ENCODE measurements around the gene RAMP3. TPM values are rescaled to one million over a fixed set of nuclear protein-coding genes. Genes with fewer than 3 reads are reported as not detected.

RAMP3 gene
- total RNA-seq, 1 donor from 2014 or later, result 183 TPM

DNA sequence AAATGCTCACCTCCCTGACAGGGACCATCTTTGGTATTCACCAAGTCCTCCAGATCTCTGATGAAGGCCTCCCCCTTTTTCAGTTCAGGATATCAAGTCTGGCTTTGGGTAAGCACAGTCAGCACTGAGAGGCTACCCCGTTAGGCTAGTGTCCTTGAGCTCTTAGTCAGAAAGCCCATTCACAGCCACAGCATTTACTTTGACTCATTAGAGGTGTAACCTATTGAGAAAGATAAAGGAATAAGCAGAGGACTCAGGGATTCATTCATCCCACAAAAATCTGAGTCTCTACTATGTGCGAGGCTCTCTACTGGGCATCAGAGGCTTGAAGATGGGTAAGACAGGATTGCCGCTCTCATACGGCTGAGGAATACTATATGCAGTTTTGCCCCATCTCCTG, 14.0 kb upstream of the RAMP3 start:
- TF ChIP-seq, protein P1, sequence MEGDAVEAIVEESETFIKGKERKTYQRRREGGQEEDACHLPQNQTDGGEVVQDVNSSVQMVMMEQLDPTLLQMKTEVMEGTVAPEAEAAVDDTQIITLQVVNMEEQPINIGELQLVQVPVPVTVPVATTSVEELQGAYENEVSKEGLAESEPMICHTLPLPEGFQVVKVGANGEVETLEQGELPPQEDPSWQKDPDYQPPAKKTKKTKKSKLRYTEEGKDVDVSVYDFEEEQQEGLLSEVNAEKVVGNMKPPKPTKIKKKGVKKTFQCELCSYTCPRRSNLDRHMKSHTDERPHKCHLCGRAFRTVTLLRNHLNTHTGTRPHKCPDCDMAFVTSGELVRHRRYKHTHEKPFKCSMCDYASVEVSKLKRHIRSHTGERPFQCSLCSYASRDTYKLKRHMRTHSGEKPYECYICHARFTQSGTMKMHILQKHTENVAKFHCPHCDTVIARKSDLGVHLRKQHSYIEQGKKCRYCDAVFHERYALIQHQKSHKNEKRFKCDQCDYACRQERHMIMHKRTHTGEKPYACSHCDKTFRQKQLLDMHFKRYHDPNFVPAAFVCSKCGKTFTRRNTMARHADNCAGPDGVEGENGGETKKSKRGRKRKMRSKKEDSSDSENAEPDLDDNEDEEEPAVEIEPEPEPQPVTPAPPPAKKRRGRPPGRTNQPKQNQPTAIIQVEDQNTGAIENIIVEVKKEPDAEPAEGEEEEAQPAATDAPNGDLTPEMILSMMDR (IDR thresholded peaks at IDR 0.05), result no peak
- Histone ChIP-seq H3K4me3 (no peak overlapping the region), H3K9me3 (no peaks in the 10 kb centered on the region), H3K36me3 (no peaks in the 10 kb centered on the region), H3K4me1 (no peaks in the 10 kb centered on the region), H3K27ac (no peak overlapping the region), H3K27me3 (ENCODE audit: low read depth) (peaks cover 12% of the 10 kb centered on the region)
- no peak for DNase-seq
- no peak for ATAC-seq
- intact Hi-C loops (cut with DNase I), result no loop called here

DNA sequence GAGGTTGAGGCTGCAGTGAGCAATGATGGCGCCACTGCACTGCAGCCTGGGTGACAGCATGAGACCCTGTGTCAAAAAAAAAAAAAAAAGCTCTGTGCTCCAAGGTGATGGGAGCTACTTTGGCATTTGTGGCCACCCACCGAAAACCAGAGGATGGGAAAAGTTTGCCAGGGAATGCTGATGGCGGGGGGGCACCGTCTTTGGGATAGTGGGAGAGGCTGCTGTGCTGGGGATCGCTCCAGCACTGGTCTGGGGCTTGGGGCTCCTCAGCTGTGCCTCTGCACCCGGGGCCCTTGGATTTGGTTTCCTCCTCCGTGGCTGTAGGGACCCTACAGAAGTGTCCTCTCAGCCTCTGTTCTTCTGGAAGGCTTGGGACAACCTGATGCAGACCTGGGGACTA, 11.7 kb upstream of the RAMP3 start:
- Histone ChIP-seq H3K4me3 (no peak overlapping the region), H3K36me3 (no peaks in the 10 kb centered on the region), H3K27me3 (ENCODE audit: low read depth) (peaks cover 18% of the 10 kb centered on the region), H3K4me1 (no peaks in the 10 kb centered on the region), H3K27ac (no peak overlapping the region), H3K9me3 (no peaks in the 10 kb centered on the region)
- TF ChIP-seq, protein P1 (IDR thresholded peaks at IDR 0.05), result no peak
- DNase-seq (no peak), ATAC-seq (no peak)
- intact Hi-C loops (cut with DNase I), result no loop called here

- Histone ChIP-seq H3K36me3 (no peaks in the 10 kb centered on the region), H3K4me1 (no peaks in the 10 kb centered on the region), H3K27ac (no peak overlapping the region), H3K27me3 (ENCODE audit: low read depth) (peaks cover 18% of the 10 kb centered on the region), H3K9me3 (no peaks in the 10 kb centered on the region), H3K4me3 (no peak overlapping the region)
- DNase-seq (no peak), ATAC-seq (no peak)
- intact Hi-C loops (cut with DNase I), result no loop called here
- TF ChIP-seq, protein P1 (IDR thresholded peaks at IDR 0.05), result no peak
Measured at GRCh38 chr7:45146531-45147379, 10.8 kb upstream of the RAMP3 start.

GRCh38 chr7:45147858-45148652, 9.5 kb upstream of the RAMP3 start:
- ATAC-seq (no peak), DNase-seq (no peak)
- H3K27ac ChIP-seq, result no peak overlapping the region
- H3K4me3 ChIP-seq, result no peak overlapping the region
- TF ChIP-seq, protein P1 (IDR thresholded peaks at IDR 0.05), result no peak
- H3K4me1 ChIP-seq, result no peaks in the 10 kb centered on the region
- peaks cover 18% of the 10 kb centered on the region for H3K27me3 ChIP-seq (ENCODE audit: low read depth)
- H3K9me3 ChIP-seq, result no peaks in the 10 kb centered on the region
- intact Hi-C loops (cut with DNase I), result no loop called here
- H3K36me3 ChIP-seq, result no peaks in the 10 kb centered on the region

GRCh38 chr7:45148653-45148973, 9.0 kb upstream of the RAMP3 start:
- H3K36me3 ChIP-seq, result no peaks in the 10 kb centered on the region
- H3K9me3 ChIP-seq, result no peaks in the 10 kb centered on the region
- intact Hi-C loops (cut with DNase I), result no loop called here
- DNase-seq, result no peak
- no peaks in the 10 kb centered on the region for H3K4me1 ChIP-seq
- peaks cover 18% of the 10 kb centered on the region for H3K27me3 ChIP-seq (ENCODE audit: low read depth)
- TF ChIP-seq, protein P1 (IDR thresholded peaks at IDR 0.05), result no peak
- H3K4me3 ChIP-seq, result no peak overlapping the region
- no peak for ATAC-seq
- no peak overlapping the region for H3K27ac ChIP-seq

All from lower lobe of right lung (tissue), 2 donors.